ENCODE measurements around the gene MYH14.

GRCh38 chr19:50280983-50281382 is 77.6 kb downstream of the MYH14 start:
- TF ChIP-seq CTCF (optimal IDR thresholded peaks at IDR 0.05 in 1 of 3, IDR thresholded peaks at IDR 0.05 in 1 of 3, conservative IDR thresholded peaks at IDR 0.05 in 1 of 3; ENCODE audit: extremely low read depth in 1 of 3, insufficient read depth in 2 of 3, low read length in 3 of 3) (no peak), EZH2 (IDR thresholded peaks at IDR 0.05; ENCODE audit: low read length) (no peak)
